HepG2 (cell line): ENCODE data around the gene NLRX1. TPM values are rescaled to one million over a fixed set of nuclear protein-coding genes. Genes with fewer than 3 reads are reported as not detected.

ENCODE experiments used
- FOXK1 ChIP-seq: sonication (generic); formaldehyde crosslinking; IDR thresholded peaks from 2 replicates; pipeline ENCODE4 v1.4.0; 2020; ENCODE audit warnings: low read depth, missing genetic modification reagents, borderline replicate concordance
- HNRNPUL1 ChIP-seq: fragments of 200-400 bp; formaldehyde crosslinking; IDR thresholded peaks from 2 replicates; pipeline ENCODE4 v1.6.1; 2017; ENCODE audit warnings: low read depth, mild to moderate bottlenecking, low read length, moderate library complexity
- KLF15 ChIP-seq: sonication (generic); formaldehyde crosslinking; IDR thresholded peaks from 2 replicates; pipeline ENCODE4 v1.8.1; 2023; ENCODE audit warnings: borderline replicate concordance, mild to moderate bottlenecking, inconsistent platforms, missing genetic modification reagents, mixed read lengths
- RFX3 ChIP-seq: IDR thresholded peaks from 2 replicates; pipeline ENCODE4 v1.6.1; 2016; ENCODE audit warnings: missing biosample characterization, missing genetic modification reagents
- SNRNP70 ChIP-seq: fragments of 200-400 bp; formaldehyde crosslinking; IDR thresholded peaks from 2 replicates; pipeline ENCODE4 v1.6.1; 2017; ENCODE audit warnings: mild to moderate bottlenecking, low read depth, low read length, moderate library complexity
- WIZ ChIP-seq: sonication (generic); formaldehyde crosslinking; IDR thresholded peaks from 2 replicates; pipeline ENCODE4 v1.5.1; 2020; ENCODE audit warnings: mild to moderate bottlenecking, missing genetic modification reagents
- ZMAT3 ChIP-seq: sonication (generic); formaldehyde crosslinking; conservative IDR thresholded peaks from 2 replicates; pipeline ENCODE4 v1.7.0; 2021; ENCODE audit warnings: missing genetic modification reagents
- ZNF232 ChIP-seq: sonication (generic); formaldehyde crosslinking; IDR thresholded peaks from 2 replicates; pipeline ENCODE4 v1.4.0; 2020; ENCODE audit warnings: missing genetic modification reagents, borderline replicate concordance
- ZNF260 ChIP-seq: sonication (generic); formaldehyde crosslinking; IDR thresholded peaks from 2 replicates; pipeline ENCODE4 v1.4.0; 2020; ENCODE audit warnings: missing genetic modification reagents, low read depth, mild to moderate bottlenecking, borderline replicate concordance
- ZNF432 ChIP-seq: sonication (generic); formaldehyde crosslinking; IDR thresholded peaks from 2 replicates; pipeline ENCODE4 v1.5.0; 2020; ENCODE audit warnings: missing genetic modification reagents, mild to moderate bottlenecking, borderline replicate concordance
- ZNF724P ChIP-seq: sonication (generic); formaldehyde crosslinking; IDR thresholded peaks from 2 replicates; pipeline ENCODE4 v1.8.0; 2022; ENCODE audit warnings: missing genetic modification reagents, borderline replicate concordance
- polyA plus RNA-seq, 8 experiments: library from polyadenylated mRNA; depleted of rRNA in 3 of 8; stranded (reverse) in 7 of 8; unstranded in 1 of 8; fragments of >200 nt; fragmentation: Illumina TruSeq in 4 of 8; extraction: Trizol in 4 of 8; gene quantifications; 2 replicates each; pipeline versions ENCODE4 v1.2.1 to v1.2.3, GENCODE V29; 2011 to 2016; ENCODE audit warnings: low read depth in 4 of 8, missing spikeins in 1 of 8, mixed read lengths in 1 of 8; ENCODE audit not compliant: insufficient read depth in 1 of 8
- total RNA-seq, 5 experiments: library from RNA; depleted of rRNA; stranded (reverse); fragments of >200 nt; fragmentation: Illumina TruSeq; extraction: Trizol; gene quantifications; 2 replicates each; pipeline ENCODE4 v1.2.3, GENCODE V29; 2016; ENCODE audit warnings: low read depth in 1 of 5
- TF ChIP-seq, protein P1 (sequence below): sonication (generic); formaldehyde crosslinking; IDR thresholded peaks from 2 replicates; pipeline ENCODE4 v1.8.0; 2022; ENCODE audit warnings: missing genetic modification reagents, mild to moderate bottlenecking, moderate library complexity, borderline replicate concordance
- TF ChIP-seq, protein P2 (sequence below): IDR thresholded peaks from 2 replicates; pipeline ENCODE4 v1.6.1; 2012; ENCODE audit warnings: inconsistent platforms
- TF ChIP-seq, protein P3 (sequence below): sonication (generic); formaldehyde crosslinking; IDR thresholded peaks from 2 replicates; pipeline ENCODE4 v1.8.1; 2023; ENCODE audit warnings: mild to moderate bottlenecking, missing genetic modification reagents, borderline replicate concordance
- TF ChIP-seq, protein P4 (sequence below): sonication (generic); formaldehyde crosslinking; IDR thresholded peaks from 2 replicates; pipeline ENCODE4 v1.4.0; 2020; ENCODE audit warnings: mild to moderate bottlenecking, missing genetic modification reagents
- TF ChIP-seq, protein P5 (sequence below), 2 experiments: sonication (generic) in 1 of 2; formaldehyde crosslinking in 1 of 2; IDR thresholded peaks; 2 replicates each; pipeline versions ENCODE4 v1.4.0 to v1.6.1; 2016 to 2020; ENCODE audit warnings: borderline replicate concordance in 1 of 2, low read depth in 1 of 2, mild to moderate bottlenecking in 1 of 2, missing genetic modification reagents in 1 of 2
- TF ChIP-seq, protein P6 (sequence below): IDR thresholded peaks from 2 replicates; pipeline ENCODE4 v1.6.1; 2016; ENCODE audit warnings: mild to moderate bottlenecking

NLRX1 gene
- total and polyA plus RNA-seq, 2 of the 13 experiments (the other 11 are each of a cell fraction or from before 2014, with no cell fraction given), result 8.7 to 11.0 TPM

DNA sequence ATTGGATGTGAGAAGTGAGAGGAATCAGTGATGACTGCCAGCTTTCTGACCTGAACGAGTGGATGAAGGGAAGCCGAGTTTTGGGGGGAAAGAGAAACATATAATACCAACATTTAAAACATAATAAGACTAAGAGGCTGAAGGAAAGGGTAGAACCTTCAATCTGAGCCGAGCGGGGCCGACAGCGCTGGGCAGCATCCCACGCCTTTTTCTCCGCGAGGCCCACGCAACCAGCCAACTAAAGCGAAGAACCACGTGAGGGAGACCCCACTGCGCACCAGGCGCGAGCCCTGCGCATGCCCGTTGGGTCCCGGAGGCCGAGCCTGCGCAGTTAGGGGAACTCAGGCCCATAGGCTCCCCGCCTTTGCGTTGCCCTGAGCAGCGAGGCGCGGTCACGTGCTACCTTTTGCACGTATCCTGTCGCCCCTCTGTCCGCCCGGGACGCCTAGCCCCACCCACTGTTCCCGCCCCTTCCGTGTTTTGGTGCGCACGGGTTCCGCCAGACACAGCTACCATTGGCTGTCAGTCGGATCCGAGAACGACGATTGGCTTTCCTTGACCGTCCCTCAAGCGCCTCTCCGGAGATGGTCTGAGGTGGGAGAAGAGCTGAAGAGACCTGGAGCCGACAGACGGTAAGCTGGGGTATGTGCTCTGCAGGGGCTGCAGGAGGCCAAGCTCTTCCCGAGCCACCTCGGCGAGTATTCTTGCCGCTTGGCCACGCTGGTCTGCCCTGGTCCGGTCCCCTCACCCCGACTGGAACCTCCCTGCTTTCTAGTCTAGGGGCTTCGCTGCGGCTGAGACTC lies 47.3 kb upstream of the NLRX1 start, which contains the start of gene HINFP (continued):
- TF ChIP-seq SNRNP70 (no peak), ZNF260 (CRISPR knock-in tag) (no peak), WIZ (CRISPR knock-in tag) (no peak), KLF15 (CRISPR knock-in tag) (no peak; the same call in 1 of the 2 replicates), ZNF724P (CRISPR knock-in tag) (peak; percentile 72; the same call in 1 of the 2 replicates), RFX3 (CRISPR knock-in tag) (peak; percentile 50; the same call in 1 of the 2 replicates), ZNF232 (CRISPR knock-in tag) (peak; percentile 86; the same call in 1 of the 2 replicates), ZNF432 (CRISPR knock-in tag) (no peak), HNRNPUL1 (no peak), FOXK1 (peak; percentile 97), ZMAT3 (CRISPR knock-in tag) (no peak)
- TF ChIP-seq, protein P1, sequence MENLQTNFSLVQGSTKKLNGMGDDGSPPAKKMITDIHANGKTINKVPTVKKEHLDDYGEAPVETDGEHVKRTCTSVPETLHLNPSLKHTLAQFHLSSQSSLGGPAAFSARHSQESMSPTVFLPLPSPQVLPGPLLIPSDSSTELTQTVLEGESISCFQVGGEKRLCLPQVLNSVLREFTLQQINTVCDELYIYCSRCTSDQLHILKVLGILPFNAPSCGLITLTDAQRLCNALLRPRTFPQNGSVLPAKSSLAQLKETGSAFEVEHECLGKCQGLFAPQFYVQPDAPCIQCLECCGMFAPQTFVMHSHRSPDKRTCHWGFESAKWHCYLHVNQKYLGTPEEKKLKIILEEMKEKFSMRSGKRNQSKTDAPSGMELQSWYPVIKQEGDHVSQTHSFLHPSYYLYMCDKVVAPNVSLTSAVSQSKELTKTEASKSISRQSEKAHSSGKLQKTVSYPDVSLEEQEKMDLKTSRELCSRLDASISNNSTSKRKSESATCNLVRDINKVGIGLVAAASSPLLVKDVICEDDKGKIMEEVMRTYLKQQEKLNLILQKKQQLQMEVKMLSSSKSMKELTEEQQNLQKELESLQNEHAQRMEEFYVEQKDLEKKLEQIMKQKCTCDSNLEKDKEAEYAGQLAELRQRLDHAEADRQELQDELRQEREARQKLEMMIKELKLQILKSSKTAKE (CRISPR knock-in tag), result no peak
- TF ChIP-seq, protein P2, sequence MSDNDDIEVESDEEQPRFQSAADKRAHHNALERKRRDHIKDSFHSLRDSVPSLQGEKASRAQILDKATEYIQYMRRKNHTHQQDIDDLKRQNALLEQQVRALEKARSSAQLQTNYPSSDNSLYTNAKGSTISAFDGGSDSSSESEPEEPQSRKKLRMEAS, result peak; percentile 99
- TF ChIP-seq, protein P3, sequence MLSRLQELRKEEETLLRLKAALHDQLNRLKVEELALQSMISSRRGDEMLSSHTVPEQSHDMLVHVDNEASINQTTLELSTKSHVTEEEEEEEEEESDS (CRISPR knock-in tag), result 0 out of 2 replicates have a peak, but pooled peaks have one; percentile 42
- TF ChIP-seq, protein P4, sequence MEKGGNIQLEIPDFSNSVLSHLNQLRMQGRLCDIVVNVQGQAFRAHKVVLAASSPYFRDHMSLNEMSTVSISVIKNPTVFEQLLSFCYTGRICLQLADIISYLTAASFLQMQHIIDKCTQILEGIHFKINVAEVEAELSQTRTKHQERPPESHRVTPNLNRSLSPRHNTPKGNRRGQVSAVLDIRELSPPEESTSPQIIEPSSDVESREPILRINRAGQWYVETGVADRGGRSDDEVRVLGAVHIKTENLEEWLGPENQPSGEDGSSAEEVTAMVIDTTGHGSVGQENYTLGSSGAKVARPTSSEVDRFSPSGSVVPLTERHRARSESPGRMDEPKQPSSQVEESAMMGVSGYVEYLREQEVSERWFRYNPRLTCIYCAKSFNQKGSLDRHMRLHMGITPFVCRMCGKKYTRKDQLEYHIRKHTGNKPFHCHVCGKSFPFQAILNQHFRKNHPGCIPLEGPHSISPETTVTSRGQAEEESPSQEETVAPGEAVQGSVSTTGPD (CRISPR knock-in tag), result 0 out of 2 replicates have a peak, but pooled peaks have one; percentile 25
- TF ChIP-seq, protein P5, sequence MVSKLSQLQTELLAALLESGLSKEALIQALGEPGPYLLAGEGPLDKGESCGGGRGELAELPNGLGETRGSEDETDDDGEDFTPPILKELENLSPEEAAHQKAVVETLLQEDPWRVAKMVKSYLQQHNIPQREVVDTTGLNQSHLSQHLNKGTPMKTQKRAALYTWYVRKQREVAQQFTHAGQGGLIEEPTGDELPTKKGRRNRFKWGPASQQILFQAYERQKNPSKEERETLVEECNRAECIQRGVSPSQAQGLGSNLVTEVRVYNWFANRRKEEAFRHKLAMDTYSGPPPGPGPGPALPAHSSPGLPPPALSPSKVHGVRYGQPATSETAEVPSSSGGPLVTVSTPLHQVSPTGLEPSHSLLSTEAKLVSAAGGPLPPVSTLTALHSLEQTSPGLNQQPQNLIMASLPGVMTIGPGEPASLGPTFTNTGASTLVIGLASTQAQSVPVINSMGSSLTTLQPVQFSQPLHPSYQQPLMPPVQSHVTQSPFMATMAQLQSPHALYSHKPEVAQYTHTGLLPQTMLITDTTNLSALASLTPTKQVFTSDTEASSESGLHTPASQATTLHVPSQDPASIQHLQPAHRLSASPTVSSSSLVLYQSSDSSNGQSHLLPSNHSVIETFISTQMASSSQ (IDR thresholded peaks at IDR 0.05; ENCODE audit: low read depth), result no peak
- TF ChIP-seq, protein P5 (CRISPR knock-in tag; IDR thresholded peaks at IDR 0.05; ENCODE audit: borderline replicate concordance), result no peak
- TF ChIP-seq, protein P6, sequence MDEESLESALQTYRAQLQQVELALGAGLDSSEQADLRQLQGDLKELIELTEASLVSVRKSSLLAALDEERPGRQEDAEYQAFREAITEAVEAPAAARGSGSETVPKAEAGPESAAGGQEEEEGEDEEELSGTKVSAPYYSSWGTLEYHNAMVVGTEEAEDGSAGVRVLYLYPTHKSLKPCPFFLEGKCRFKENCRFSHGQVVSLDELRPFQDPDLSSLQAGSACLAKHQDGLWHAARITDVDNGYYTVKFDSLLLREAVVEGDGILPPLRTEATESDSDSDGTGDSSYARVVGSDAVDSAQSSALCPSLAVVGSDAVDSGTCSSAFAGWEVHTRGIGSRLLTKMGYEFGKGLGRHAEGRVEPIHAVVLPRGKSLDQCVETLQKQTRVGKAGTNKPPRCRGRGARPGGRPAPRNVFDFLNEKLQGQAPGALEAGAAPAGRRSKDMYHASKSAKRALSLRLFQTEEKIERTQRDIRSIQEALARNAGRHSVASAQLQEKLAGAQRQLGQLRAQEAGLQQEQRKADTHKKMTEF (CRISPR knock-in tag), result peak; percentile 86
